GM12874 (cell line): ENCODE results near the gene CATSPER3.

ENCODE experiments used
- TF ChIP-seq, protein P1 (sequence below): IDR thresholded peaks from 2 replicates; pipeline ENCODE4 v1.5.1; 2011; ENCODE audit warnings: low read depth, mild to moderate bottlenecking, control low read depth, low read length, moderate library complexity; ENCODE audit not compliant: insufficient read depth

Gene CATSPER3

DNA sequence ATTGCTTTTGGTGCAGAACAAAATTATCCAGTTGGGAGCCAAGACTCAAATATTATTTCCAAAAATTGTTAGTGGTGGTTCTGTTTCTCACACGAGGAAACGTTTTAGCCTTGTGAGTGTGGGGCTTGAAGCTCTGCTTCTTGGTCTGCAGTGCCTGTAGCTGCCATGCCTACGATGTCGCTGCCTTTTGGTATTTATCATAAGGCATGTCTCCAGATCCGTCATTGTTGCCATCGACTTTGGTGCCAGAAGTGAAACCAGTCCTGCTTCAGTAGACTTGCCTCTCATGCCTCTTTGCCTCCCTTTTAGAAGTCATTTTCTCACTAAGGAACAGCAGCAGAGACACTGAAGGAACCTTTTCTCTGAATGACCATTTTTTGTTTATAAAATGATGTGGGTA lies 29.7 kb upstream of the CATSPER3 start:
- TF ChIP-seq, protein P1, sequence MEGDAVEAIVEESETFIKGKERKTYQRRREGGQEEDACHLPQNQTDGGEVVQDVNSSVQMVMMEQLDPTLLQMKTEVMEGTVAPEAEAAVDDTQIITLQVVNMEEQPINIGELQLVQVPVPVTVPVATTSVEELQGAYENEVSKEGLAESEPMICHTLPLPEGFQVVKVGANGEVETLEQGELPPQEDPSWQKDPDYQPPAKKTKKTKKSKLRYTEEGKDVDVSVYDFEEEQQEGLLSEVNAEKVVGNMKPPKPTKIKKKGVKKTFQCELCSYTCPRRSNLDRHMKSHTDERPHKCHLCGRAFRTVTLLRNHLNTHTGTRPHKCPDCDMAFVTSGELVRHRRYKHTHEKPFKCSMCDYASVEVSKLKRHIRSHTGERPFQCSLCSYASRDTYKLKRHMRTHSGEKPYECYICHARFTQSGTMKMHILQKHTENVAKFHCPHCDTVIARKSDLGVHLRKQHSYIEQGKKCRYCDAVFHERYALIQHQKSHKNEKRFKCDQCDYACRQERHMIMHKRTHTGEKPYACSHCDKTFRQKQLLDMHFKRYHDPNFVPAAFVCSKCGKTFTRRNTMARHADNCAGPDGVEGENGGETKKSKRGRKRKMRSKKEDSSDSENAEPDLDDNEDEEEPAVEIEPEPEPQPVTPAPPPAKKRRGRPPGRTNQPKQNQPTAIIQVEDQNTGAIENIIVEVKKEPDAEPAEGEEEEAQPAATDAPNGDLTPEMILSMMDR, result no peak

DNA sequence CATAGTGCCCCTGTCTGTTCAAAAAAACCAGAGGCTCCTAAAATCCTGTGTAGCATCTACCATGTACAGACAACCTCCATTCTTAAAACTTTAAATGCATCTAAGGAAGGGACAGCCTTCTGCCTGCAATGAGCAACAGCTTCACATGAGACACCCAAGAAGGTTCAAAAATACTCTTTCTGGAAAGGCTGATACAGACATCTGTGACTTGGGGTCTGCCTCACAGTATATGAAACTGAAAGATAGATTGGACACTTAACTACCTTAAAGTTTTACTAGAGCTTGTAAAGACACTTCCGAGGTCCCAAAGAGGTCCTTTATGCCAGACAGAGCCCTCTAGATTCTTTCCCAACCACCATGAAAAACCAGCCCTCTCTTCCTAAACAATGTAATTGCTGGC lies 28.2 kb upstream of the CATSPER3 start:
- TF ChIP-seq, protein P1, result no peak

DNA sequence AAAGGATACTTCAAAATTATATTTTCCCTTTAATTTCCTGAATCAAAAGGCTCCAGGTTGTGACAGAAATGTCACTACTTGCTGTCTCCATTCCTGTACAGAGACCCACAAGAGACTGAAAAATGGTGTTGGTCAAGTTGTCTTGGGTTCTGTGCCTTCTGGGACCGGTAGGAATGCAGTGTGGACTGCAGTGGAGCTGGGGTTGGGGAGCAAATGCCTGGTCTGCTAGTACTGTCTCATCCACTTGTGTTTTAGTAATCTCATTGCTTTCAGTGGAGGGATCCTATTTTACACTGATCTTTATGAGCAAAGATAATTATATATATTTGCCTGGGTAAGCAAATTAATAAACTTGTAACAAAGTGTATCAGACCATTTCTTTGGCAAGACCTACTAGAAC lies 24.2 kb upstream of the CATSPER3 start:
- TF ChIP-seq, protein P1, result no peak

DNA sequence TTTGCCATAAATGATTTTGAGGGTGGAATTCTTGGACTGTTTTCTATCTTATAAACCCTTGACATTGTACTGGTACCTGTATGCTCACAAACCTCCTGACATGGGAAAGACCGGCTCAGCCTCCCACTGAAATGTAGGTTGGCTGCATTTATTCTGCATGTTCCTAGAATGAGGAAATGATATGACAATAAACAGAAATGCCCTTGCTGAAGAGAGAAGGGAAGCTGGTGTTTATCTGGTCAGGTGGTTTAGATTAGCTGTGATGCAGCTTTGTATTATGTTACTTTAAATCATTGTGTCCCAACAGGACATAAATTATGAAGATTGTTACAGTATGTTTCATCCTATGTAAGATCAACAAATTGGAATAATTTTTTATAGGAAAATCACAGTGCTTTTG lies 23.1 kb upstream of the CATSPER3 start:
- TF ChIP-seq, protein P1, result no peak

DNA sequence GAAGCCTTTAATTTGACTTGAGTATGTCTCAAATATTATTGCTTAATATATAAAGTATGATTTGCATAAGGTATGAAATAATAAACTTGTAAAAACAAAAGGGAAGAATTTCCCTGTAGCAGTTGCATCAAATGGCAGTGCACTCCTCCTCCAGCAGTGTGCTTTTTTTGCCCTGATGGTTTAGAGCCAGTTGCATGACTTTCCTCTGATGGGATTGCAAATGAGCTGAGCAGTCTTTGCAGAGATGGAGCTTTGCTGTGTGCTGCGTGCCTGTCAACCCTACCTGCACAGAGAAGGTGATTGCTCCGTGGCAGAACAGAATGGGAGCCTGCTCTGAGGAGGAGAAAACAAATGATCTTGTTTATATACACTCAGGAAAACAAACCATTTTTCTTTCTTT lies 22.7 kb upstream of the CATSPER3 start:
- TF ChIP-seq, protein P1, result no peak

DNA sequence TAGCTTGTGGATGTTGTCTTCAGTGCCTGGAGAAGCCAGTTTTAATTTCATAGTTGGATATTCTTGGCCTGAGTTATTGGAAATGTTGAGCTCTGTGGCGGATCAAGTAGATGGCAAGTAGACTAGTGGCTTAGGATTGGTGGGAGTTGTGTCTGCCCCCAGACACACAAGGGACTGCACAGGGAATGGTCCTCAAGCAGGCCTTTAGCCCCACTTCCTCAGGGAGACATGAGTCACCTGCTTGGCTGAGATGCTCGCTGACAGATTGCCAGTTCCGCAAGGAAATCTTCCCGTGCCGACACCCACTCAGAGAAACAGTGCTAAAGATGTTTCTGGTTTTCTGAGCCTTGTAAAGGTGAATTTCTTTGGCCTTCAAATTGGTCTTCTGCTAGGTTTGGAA lies 18.8 kb upstream of the CATSPER3 start:
- TF ChIP-seq, protein P1, result no peak

DNA sequence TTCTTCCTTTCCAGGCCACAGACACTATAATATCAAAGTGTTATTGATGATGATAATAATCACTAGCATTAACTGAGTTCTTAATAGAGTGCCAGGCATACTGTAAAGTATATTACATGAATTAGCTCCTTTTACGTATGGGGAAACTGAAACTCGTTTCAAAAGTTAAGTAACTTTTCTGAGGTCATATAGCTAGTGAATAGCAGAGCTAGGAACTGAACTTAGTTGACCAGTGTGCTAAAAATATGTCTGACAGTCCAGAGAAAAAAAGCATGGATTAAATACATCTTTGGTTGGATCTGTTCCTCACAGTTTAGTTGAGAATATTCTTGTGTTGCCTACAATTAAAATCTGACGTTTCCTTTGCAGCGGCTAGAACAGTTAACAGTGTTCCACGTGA lies 18.4 kb upstream of the CATSPER3 start:
- TF ChIP-seq, protein P1, result no peak
